DND-41 (cell line): ENCODE data around the gene CFAP73.

Source experiments
- ATAC-seq: fragments of 200-7000 bp; cut with Tn5 transposase; 3 replicates; pipeline ENCODE4 v1.9.1; 2021; ENCODE audit warnings: low read depth; ENCODE audit not compliant: insufficient read depth
- DNase-seq: peaks from one replicate; pipeline ENCODE4 v3.0.0-alpha.2; 2020
- H2AFZ ChIP-seq: 2 replicates; pipeline ENCODE4 v1.6.0; 2012; ENCODE audit warnings: low read depth, low read length
- H3K27ac ChIP-seq: 2 replicates; pipeline ENCODE4 v1.5.1; 2012; ENCODE audit warnings: low read length, inconsistent platforms
- H3K27me3 ChIP-seq: fragments of 200-600 bp; sonication (generic); 2 replicates; pipeline ENCODE4 v1.6.0; 2012; ENCODE audit warnings: low read length, mild to moderate bottlenecking, inconsistent platforms; ENCODE audit not compliant: insufficient read depth, poor library complexity
- H3K36me3 ChIP-seq: 2 replicates; pipeline ENCODE4 v1.5.1; 2012; ENCODE audit warnings: low read length, inconsistent platforms; ENCODE audit not compliant: insufficient read depth
- H3K4me1 ChIP-seq: 2 replicates; pipeline ENCODE4 v1.5.1; 2012; ENCODE audit warnings: mild to moderate bottlenecking, low read length; ENCODE audit not compliant: insufficient read depth
- H3K4me2 ChIP-seq: 2 replicates; pipeline ENCODE4 v1.6.0; 2012; ENCODE audit warnings: mild to moderate bottlenecking, moderate library complexity, low read length, inconsistent platforms; ENCODE audit not compliant: insufficient read depth
- H3K4me3 ChIP-seq, 2 experiments: fragments of 200-600 bp in 1 of 2; shearing (Covaris generic) in 1 of 2; 2 replicates each; pipeline ENCODE4 v1.5.1; 2012 to 2016; ENCODE audit warnings: inconsistent platforms in 2 of 2, low read length in 2 of 2, mild to moderate bottlenecking in 2 of 2, low read depth in 1 of 2, moderate library complexity in 1 of 2
- H3K79me2 ChIP-seq: 2 replicates; pipeline ENCODE4 v1.6.0; 2012; ENCODE audit warnings: low read length, inconsistent platforms; ENCODE audit not compliant: insufficient read depth
- H3K9ac ChIP-seq: 2 replicates; pipeline ENCODE4 v1.6.0; 2012; ENCODE audit warnings: low read depth, mild to moderate bottlenecking, inconsistent platforms, low read length, moderate library complexity
- H3K9me3 ChIP-seq: 2 replicates; pipeline ENCODE4 v1.5.1; 2012; ENCODE audit warnings: low read length, moderate library complexity, mild to moderate bottlenecking, inconsistent platforms; ENCODE audit not compliant: insufficient read depth, severe bottlenecking
- H4K20me1 ChIP-seq: 2 replicates; pipeline ENCODE4 v1.6.0; 2012; ENCODE audit warnings: low read length; ENCODE audit not compliant: insufficient read depth
- EZH2 ChIP-seq: IDR thresholded peaks from 3 replicates; pipeline ENCODE4 v1.6.1; 2012; ENCODE audit warnings: borderline replicate concordance, low read depth, mild to moderate bottlenecking, moderate library complexity, low read length, inconsistent platforms; ENCODE audit not compliant: severe bottlenecking
- TF ChIP-seq, protein P1 (sequence below): IDR thresholded peaks from 2 replicates; pipeline ENCODE4 v1.5.1; 2012; ENCODE audit warnings: borderline replicate concordance, low read length, moderate library complexity, mild to moderate bottlenecking; ENCODE audit not compliant: poor library complexity, severe bottlenecking; ENCODE audit errors: extremely low read depth

Gene CFAP73

DNA sequence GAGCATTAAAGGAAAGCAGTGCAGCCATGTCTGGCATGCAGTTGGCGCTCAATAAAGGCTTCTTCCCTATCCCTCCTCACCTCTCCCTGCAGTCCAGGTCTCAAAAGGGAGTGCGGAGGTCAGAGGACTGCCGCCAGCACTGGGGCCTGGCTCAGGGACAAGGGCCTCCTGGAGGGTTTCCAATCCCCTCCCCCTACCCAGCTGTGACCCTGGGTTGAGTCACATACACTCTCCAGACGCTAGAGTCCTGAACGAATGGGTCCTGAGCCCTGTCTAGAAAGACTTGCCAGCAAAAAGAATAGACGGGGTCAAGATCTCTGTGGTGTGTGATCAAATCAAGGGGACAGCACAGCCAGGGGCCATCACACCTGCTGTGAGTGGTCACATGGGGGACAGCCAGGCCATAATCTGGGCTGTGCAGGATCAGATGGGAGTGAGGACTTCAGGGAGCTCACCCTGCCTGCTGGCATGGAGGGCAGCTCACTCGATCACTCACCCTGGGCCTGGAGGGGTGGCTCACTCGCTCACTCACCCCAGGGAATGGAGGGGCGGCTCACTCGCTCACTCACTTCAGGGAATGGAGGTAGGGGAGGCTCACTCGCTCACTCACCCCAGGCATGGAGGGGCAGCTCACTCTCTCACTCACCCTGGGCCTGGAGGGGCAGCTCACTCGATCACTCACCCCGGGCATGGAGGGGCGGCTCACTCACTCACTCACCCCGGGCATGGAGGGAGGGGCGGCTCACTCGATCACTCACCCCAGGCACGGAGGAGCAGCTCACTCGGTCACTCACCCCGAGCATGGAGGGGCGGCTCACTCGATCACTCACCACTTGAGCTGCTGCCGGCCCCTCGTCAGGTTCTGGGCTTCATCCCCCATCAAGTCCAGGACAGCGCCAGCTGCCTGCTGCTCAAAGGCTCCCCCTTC, 12.8 kb downstream of the CFAP73 start:
- no peak overlapping the region for H3K4me2 ChIP-seq
- no peaks in the 10 kb centered on the region for H3K9me3 ChIP-seq
- no peaks in the 10 kb centered on the region for H3K4me1 ChIP-seq
- DNase-seq, result no peak
- H4K20me1 ChIP-seq, result peaks cover 29% of the 10 kb centered on the region
- no peaks in the 10 kb centered on the region for H3K27me3 ChIP-seq
- H3K36me3 ChIP-seq, result peaks cover 97% of the 10 kb centered on the region
- no peak overlapping the region for H3K4me3 ChIP-seq
- H2AFZ ChIP-seq, result no peak overlapping the region
- H3K27ac ChIP-seq, result peak overlapping the region; percentile 16; the same call in 1 of the 2 replicates
- H3K9ac ChIP-seq, result no peak overlapping the region
- TF ChIP-seq, protein P1, sequence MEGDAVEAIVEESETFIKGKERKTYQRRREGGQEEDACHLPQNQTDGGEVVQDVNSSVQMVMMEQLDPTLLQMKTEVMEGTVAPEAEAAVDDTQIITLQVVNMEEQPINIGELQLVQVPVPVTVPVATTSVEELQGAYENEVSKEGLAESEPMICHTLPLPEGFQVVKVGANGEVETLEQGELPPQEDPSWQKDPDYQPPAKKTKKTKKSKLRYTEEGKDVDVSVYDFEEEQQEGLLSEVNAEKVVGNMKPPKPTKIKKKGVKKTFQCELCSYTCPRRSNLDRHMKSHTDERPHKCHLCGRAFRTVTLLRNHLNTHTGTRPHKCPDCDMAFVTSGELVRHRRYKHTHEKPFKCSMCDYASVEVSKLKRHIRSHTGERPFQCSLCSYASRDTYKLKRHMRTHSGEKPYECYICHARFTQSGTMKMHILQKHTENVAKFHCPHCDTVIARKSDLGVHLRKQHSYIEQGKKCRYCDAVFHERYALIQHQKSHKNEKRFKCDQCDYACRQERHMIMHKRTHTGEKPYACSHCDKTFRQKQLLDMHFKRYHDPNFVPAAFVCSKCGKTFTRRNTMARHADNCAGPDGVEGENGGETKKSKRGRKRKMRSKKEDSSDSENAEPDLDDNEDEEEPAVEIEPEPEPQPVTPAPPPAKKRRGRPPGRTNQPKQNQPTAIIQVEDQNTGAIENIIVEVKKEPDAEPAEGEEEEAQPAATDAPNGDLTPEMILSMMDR, result no peak
- no peak for TF ChIP-seq EZH2
- ATAC-seq, result no peak
- H3K79me2 ChIP-seq, result no peaks in the 10 kb centered on the region

DNA sequence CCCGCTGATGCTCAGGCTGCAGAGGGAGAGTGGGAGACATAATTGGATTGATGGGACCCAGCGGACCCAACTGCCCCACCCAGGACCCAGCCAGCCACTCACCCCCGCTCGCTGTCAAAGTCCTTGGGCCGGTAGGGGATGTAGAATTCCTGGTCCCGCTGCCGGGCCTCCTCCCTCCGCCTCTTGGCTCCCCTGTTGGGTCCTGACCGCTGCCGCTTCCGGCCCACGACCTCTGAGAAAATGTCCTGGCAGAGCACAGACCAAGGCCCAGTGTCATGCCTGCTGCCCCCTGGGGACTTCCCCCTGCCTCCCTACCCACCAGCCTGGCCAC, 13.5 kb downstream of the CFAP73 start:
- Histone ChIP-seq H3K4me2 (no peak overlapping the region), H3K9ac (no peak overlapping the region), H2AFZ (no peak overlapping the region), H4K20me1 (peaks cover 24% of the 10 kb centered on the region), H3K79me2 (no peaks in the 10 kb centered on the region), H3K36me3 (peaks cover 97% of the 10 kb centered on the region), H3K27ac (no peak overlapping the region), H3K27me3 (no peaks in the 10 kb centered on the region), H3K4me1 (no peaks in the 10 kb centered on the region), H3K9me3 (no peaks in the 10 kb centered on the region), H3K4me3 (no peak overlapping the region)
- DNase-seq (no peak), ATAC-seq (no peak)
- TF ChIP-seq, protein P1, result no peak
- TF ChIP-seq EZH2, result no peak

DNA sequence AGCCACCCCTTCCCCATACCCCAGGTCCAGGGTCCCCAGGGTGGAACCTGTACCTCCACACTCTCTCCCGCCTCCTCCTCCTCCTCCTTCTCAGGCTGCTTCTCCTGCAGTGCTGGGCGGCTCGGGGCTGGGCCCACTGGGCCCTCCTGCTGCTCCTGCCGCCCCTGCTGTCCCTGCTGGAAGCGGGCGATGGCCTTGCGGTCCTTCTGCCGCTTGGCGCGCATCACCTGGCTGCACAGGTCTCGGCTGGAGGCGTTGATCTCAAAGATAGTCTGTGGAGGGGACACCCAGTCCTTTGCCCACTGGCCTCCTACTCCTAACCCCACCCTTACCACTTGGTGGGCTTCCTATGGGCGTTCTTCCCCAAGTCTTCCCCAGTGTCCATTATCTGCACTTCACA, 14.5 kb downstream of the CFAP73 start:
- TF ChIP-seq EZH2, result no peak
- TF ChIP-seq, protein P1, result no peak
- Histone ChIP-seq H2AFZ (no peak overlapping the region), H3K4me2 (no peak overlapping the region), H3K9ac (no peak overlapping the region), H3K27me3 (no peaks in the 10 kb centered on the region), H3K27ac (no peak overlapping the region), H3K9me3 (no peaks in the 10 kb centered on the region), H3K79me2 (peaks cover 2% of the 10 kb centered on the region; the same call in 1 of the 2 replicates), H3K4me1 (no peaks in the 10 kb centered on the region), H4K20me1 (peaks cover 22% of the 10 kb centered on the region), H3K36me3 (peaks cover 97% of the 10 kb centered on the region), H3K4me3 (no peak overlapping the region)
- DNase-seq (no peak), ATAC-seq (no peak)
